ENCODE data around the gene EXOSC3.

DNA sequence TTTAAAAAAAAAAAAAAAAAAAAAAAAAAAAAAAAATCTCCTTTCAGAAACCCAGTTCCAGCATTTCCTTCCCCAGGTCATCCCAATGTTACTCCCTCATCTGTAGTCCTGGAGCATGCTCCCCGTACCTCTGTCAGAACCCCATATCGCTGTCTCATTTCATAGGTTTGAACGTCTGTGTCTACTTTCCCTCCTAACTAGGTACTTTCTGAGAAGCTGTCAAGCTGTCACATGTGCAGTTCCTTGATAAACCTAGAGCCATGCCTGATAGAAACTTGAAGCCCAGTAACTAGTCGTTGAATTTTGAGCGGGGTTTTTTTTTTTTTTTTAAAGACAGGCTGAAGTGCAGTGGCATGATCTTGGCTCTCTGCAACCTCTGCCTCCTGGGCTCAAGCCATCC is 15.6 kb downstream of the EXOSC3 start:
- TF ChIP-seq HDAC6 (IDR thresholded peaks at IDR 0.05; ENCODE audit: low read depth, low read length) (no peak), EZH2 (IDR thresholded peaks at IDR 0.05; ENCODE audit: low read depth, low read length, severe bottlenecking) (no peak), JUND (IDR thresholded peaks at IDR 0.05; ENCODE audit: low read length) (no peak), POLR2A (IDR thresholded peaks at IDR 0.05; ENCODE audit: control extremely low read depth in 1 of 2, low read depth in 2 of 2, low read length in 2 of 2) (no peak), EP300 (IDR thresholded peaks at IDR 0.05; ENCODE audit: borderline replicate concordance in 1 of 2, low read depth in 2 of 2, low read length in 2 of 2) (no peak), CBX8 (IDR thresholded peaks at IDR 0.05; ENCODE audit: borderline replicate concordance, low read depth, low read length) (no peak), TEAD4 (IDR thresholded peaks at IDR 0.05; ENCODE audit: low read depth, low read length) (no peak), CEBPB (IDR thresholded peaks at IDR 0.05; ENCODE audit: low read depth, low read length) (no peak)
- TF ChIP-seq, protein P1, sequence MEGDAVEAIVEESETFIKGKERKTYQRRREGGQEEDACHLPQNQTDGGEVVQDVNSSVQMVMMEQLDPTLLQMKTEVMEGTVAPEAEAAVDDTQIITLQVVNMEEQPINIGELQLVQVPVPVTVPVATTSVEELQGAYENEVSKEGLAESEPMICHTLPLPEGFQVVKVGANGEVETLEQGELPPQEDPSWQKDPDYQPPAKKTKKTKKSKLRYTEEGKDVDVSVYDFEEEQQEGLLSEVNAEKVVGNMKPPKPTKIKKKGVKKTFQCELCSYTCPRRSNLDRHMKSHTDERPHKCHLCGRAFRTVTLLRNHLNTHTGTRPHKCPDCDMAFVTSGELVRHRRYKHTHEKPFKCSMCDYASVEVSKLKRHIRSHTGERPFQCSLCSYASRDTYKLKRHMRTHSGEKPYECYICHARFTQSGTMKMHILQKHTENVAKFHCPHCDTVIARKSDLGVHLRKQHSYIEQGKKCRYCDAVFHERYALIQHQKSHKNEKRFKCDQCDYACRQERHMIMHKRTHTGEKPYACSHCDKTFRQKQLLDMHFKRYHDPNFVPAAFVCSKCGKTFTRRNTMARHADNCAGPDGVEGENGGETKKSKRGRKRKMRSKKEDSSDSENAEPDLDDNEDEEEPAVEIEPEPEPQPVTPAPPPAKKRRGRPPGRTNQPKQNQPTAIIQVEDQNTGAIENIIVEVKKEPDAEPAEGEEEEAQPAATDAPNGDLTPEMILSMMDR (IDR thresholded peaks at IDR 0.05; ENCODE audit: control extremely low read depth in 1 of 3, insufficient read depth in 1 of 3, low read depth in 1 of 3, low read length in 3 of 3), result no peak
- TF ChIP-seq, protein P2, sequence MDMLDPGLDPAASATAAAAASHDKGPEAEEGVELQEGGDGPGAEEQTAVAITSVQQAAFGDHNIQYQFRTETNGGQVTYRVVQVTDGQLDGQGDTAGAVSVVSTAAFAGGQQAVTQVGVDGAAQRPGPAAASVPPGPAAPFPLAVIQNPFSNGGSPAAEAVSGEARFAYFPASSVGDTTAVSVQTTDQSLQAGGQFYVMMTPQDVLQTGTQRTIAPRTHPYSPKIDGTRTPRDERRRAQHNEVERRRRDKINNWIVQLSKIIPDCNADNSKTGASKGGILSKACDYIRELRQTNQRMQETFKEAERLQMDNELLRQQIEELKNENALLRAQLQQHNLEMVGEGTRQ (IDR thresholded peaks at IDR 0.05; ENCODE audit: low read length), result no peak
